Uterus (tissue), 2 donors: ENCODE measurements around the gene NFATC1.

Experiments
- CTCF ChIP-seq, 4 experiments: fragments of 200-600 bp in 2 of 4; fragments of 450-650 bp in 2 of 4; sonication (generic) in 2 of 4; IDR thresholded peaks; one replicate each; pipeline ENCODE4 v1.5.1; 2016 to 2019; ENCODE audit warnings: antibody characterized with exemption in 4 of 4, mild to moderate bottlenecking in 2 of 4, moderate library complexity in 1 of 4
- POLR2A ChIP-seq, 2 donors: fragments of 450-650 bp; IDR thresholded peaks; one replicate each; pipeline ENCODE4 v1.6.1; 2016; ENCODE audit warnings: antibody characterized with exemption in 2 of 2, mild to moderate bottlenecking in 1 of 2, moderate library complexity in 1 of 2

GRCh38 chr18:79469751-79470505 is 74.2 kb downstream of the NFATC1 start:
- TF ChIP-seq CTCF (IDR thresholded peaks at IDR 0.05) = no peak
- no peak for TF ChIP-seq POLR2A (IDR thresholded peaks at IDR 0.05)
